Heart right ventricle (tissue), 16 donors: ENCODE data around the gene NAB1. TPM values are rescaled to one million over a fixed set of nuclear protein-coding genes. Genes with fewer than 3 reads are reported as not detected.

Experiments
- ATAC-seq, 8 donors: fragments of 200-7000 bp; cut with Tn5 transposase; one replicate each; pipeline ENCODE4 v1.9.1; 2020; ENCODE audit warnings: mild to moderate bottlenecking in 8 of 8, moderate library complexity in 8 of 8, moderate number of reproducible peaks in 1 of 8
- DNase-seq, 2 donors: peaks; one replicate each; pipeline ENCODE4 v3.0.0-alpha.2; 2020
- H3K27ac ChIP-seq, 10 donors: fragments of 200-600 bp; sonication (generic) in 2 of 10; one replicate each; pipeline versions ENCODE4 v1.5.0 to v1.8.0; 2020 to 2022; ENCODE audit warnings: mild to moderate bottlenecking in 3 of 10
- H3K27me3 ChIP-seq, 7 donors: fragments of 200-600 bp; one replicate each; pipeline ENCODE4 v1.8.0; 2021 to 2022; ENCODE audit warnings: mild to moderate bottlenecking in 2 of 7
- H3K36me3 ChIP-seq, 9 donors: fragments of 200-600 bp; sonication (generic) in 1 of 9; one replicate each; pipeline versions ENCODE4 v1.5.0 to v1.8.0; 2020 to 2022; ENCODE audit warnings: mild to moderate bottlenecking in 2 of 9
- H3K4me1 ChIP-seq, 9 donors: fragments of 200-600 bp; sonication (generic) in 1 of 9; one replicate each; pipeline versions ENCODE4 v1.5.0 to v1.8.0; 2020 to 2022; ENCODE audit warnings: mild to moderate bottlenecking in 4 of 9
- H3K4me3 ChIP-seq, 10 donors: fragments of 200-600 bp; sonication (generic) in 2 of 10; one replicate each; pipeline versions ENCODE4 v1.5.0 to v1.8.0; 2020 to 2022; ENCODE audit warnings: mild to moderate bottlenecking in 7 of 10, moderate library complexity in 2 of 10
- H3K9me3 ChIP-seq, 11 donors: fragments of 200-600 bp in 10 of 11; sonication (generic) in 2 of 11; one replicate each; pipeline versions ENCODE4 v1.5.0 to v1.8.0; 2013 to 2022; ENCODE audit warnings: mild to moderate bottlenecking in 2 of 11, control low read depth in 1 of 11, moderate library complexity in 1 of 11
- WGBS, 2 donors: extraction: QIAGEN DNeasy Blood & Tissue Kit; methylation state at CpG; one replicate each; pipeline ENCODE4 v1.1.7; 2013; ENCODE audit warnings: inconsistent platforms in 1 of 2; 5-methylcytosine and 5-hydroxymethylcytosine counted together
- intact Hi-C, 10 donors: fragments of 100-400 bp; cut with DNase I; formaldehyde crosslinking; loops; one replicate each; pipeline versions ENCODE4 v1.11.1 to v1.14.2; 2022
- polyA plus RNA-seq, 2 donors: library from polyadenylated mRNA; stranded (reverse); fragments of 200-250 nt; gene quantifications; one replicate each; pipeline ENCODE4 v1.2.3, GENCODE V29; 2013
- total RNA-seq, 10 donors: library from RNA; stranded (reverse); fragmentation: NEBNext Ultra II Directional in 3 of 10; extraction: Animal tissue kit (Norgen Biotek cat#: 25700) in 3 of 10; gene quantifications; one replicate each; pipeline versions ENCODE4 v1.2.1 to v1.2.4, GENCODE V29; 2021 to 2023
- TF ChIP-seq, protein P1 (sequence below), 9 donors: fragments of 200-600 bp; sonication (generic) in 2 of 9; IDR thresholded peaks; one replicate each; pipeline versions ENCODE4 v1.5.0 to v1.8.0; 2021 to 2022; ENCODE audit warnings: antibody characterized with exemption in 9 of 9, mild to moderate bottlenecking in 5 of 9, moderate library complexity in 1 of 9
- donor health status: Arrhythmogenic right ventricular cardiomyopathy.
- donor health status: ischemic (EF 13 %, LVEDD 7.1; RV severe dilation, severe dysfunction).
- donor health status: healthy with polysubstance abuse.
- donor health status: DM: no; HTN: yes; CAD: no.
- donor health status: DM: no; HTN: no; CAD: no.
- donor health status: ischemic (EF 25% LVEDD 6.9; RV normal size, moderate dysfunction).
- donor health status: ischemic (EF 25% LVEDD 5.7; RV mildly dilated, moderate dysfunction).
- donor health status: healthy.
- donor health status: DM: yes; HTN: yes; CAD: no.
- donor health status: Ischemic cardiomyopathy.
- donor health status: ischemic (EF 35%, LVEDD 5.7; RV mildly dilated, moderate dysfunction).
- donor health status: nonischemic (EF 11% LVEDD 7.7; RV severe dilation, severe dysfunction).
- donor health status: DM: yes; HTN: yes; CAD: no.
- donor health status: PGD.
- donor health status: ischemic (EF 29% LVEDD 5.4; RV normal size, mild dysfunction).
- donor health status: nonischemic (EF 23%, LVEDD 6.1; RV moderate dilation, normal function).

Gene NAB1
- total and polyA plus RNA-seq, 12 donors: 9.3 to 41.5 (median 27.1) TPM

DNA sequence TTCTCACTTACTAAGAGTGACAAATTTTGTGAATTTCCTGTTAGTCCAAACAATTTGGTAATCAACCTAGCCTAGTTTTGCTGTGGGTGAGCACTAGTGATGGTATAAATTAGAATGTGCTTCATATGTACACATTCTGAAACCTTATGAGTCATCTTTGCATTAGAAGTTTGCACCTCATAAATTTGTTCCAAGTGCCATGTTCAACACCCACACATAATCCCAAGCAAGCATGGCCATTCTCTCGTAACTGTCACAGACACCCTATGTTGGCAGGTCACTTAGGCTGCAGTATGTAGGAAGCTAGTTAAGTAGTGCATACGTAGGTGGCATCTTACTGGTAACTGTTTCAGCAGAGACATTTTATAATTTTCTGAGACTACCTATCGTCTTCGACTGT, 46.9 kb downstream of the NAB1 start:
- no peaks in the 10 kb centered on the region for H3K9me3 ChIP-seq
- H3K4me1 ChIP-seq: peaks cover 0 to 3% (median 0%) of the 10 kb centered on the region in 9 donors
- intact Hi-C loops: no loop called here
- ATAC-seq (no peak), DNase-seq (no peak)
- no peaks in the 10 kb centered on the region for H3K27me3 ChIP-seq
- peaks cover 0 to 34% (median 4%) of the 10 kb centered on the region in 9 donors for H3K36me3 ChIP-seq
- TF ChIP-seq, protein P1, sequence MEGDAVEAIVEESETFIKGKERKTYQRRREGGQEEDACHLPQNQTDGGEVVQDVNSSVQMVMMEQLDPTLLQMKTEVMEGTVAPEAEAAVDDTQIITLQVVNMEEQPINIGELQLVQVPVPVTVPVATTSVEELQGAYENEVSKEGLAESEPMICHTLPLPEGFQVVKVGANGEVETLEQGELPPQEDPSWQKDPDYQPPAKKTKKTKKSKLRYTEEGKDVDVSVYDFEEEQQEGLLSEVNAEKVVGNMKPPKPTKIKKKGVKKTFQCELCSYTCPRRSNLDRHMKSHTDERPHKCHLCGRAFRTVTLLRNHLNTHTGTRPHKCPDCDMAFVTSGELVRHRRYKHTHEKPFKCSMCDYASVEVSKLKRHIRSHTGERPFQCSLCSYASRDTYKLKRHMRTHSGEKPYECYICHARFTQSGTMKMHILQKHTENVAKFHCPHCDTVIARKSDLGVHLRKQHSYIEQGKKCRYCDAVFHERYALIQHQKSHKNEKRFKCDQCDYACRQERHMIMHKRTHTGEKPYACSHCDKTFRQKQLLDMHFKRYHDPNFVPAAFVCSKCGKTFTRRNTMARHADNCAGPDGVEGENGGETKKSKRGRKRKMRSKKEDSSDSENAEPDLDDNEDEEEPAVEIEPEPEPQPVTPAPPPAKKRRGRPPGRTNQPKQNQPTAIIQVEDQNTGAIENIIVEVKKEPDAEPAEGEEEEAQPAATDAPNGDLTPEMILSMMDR (IDR thresholded peaks at IDR 0.05): no peak
- no peak overlapping the region for H3K27ac ChIP-seq
- 85 to 93% methylated on average over 4 of the region's 4 CpGs for whole genome bisulfite sequencing, 2 donors
- H3K4me3 ChIP-seq: no peak overlapping the region

DNA sequence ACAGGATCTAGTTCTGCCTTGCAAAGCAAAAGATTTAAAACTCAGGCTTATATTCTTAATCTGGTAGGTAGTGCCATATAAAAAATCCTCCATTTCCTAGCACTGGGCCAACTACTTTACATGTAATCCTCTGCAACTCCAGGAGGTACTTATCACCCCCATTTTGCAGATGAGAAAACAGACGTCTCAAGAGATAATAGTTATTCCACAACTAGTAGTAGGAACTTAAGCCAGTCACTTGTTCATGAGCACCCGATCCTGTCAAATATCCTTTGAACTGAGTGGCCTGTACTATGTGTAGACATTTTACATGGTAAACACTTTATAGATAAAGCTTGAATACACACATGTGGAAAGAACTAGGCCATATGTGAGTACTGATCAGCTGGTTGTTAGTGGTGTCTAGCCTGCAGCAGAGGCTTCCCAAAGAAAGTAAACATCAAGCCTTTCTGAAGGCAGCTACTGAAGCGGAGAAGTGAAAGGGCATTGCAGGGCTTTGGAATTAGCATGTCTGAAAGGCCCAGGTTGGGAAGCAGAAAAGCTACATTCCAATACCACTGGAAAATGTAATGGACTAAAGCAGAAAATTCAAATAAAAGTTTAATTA, 48.0 kb downstream of the NAB1 start:
- no peak for ATAC-seq
- WGBS, 2 donors: 81 to 88% methylated on average over 3 of the region's 3 CpGs
- TF ChIP-seq, protein P1 (IDR thresholded peaks at IDR 0.05): no peak
- H3K4me3 ChIP-seq: no peak overlapping the region
- H3K27me3 ChIP-seq: no peaks in the 10 kb centered on the region
- H3K9me3 ChIP-seq: no peaks in the 10 kb centered on the region
- H3K4me1 ChIP-seq: peaks cover 0 to 3% (median 0%) of the 10 kb centered on the region in 9 donors
- no peak overlapping the region for H3K27ac ChIP-seq
- DNase-seq: no peak
- intact Hi-C loops: no loop called here
- H3K36me3 ChIP-seq: peaks cover 0 to 22% (median 4%) of the 10 kb centered on the region in 9 donors

DNA sequence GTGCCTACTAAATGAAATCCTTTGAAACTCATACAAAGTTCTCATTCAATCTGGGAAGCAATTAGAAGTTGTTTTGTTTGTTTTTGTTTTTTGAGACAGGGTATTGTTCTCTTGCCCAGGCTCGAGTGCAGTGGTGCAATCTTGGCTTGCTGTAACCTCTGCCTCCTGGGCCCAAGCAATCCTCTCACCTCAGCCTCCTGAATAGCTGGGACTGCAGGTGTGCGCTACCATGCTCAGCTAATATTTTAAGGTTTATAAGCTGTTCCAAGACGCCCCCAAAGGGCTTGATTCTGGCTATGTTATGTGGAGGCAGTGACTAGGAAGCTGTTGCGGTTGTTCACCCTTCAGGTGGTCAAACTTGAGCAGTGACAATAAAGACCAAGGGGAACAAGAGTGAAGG, 48.5 kb downstream of the NAB1 start:
- Histone ChIP-seq H3K27ac (no peak overlapping the region), H3K4me1 (peaks cover 0 to 3% (median 0%) of the 10 kb centered on the region in 9 donors), H3K4me3 (no peak overlapping the region), H3K27me3 (no peaks in the 10 kb centered on the region), H3K9me3 (no peaks in the 10 kb centered on the region), H3K36me3 (peaks cover 0 to 17% (median 3%) of the 10 kb centered on the region in 9 donors)
- DNase-seq (no peak), ATAC-seq (no peak)
- intact Hi-C loops: no loop called here
- 86 to 87% methylated on average over 4 of the region's 4 CpGs for WGBS, 2 donors
- TF ChIP-seq, protein P1 (IDR thresholded peaks at IDR 0.05): no peak

DNA sequence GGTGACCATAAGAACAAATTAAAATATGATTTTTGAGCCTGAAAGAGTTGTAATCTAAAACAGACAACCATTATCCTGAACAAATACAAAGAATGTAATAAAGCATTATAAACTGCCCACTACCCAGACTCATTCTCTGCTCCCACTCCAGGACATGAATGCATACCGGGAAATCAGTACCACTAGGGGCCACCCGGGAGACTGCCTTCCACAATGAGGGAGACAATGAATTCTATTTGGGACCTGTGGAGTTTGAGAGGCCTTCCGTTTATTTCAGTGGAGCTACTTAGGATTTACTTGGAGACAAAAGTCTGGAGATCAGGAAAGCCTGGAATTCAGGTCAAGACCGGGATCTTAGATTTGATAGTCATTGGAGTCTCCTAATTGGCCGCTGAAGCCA, 50.0 kb downstream of the NAB1 start:
- intact Hi-C loops: no loop called here

More for the DNA sequence above, 50.0 kb downstream of the NAB1 start:
- Histone ChIP-seq H3K27ac (no peak overlapping the region), H3K36me3 (peaks cover 0 to 2% (median 0%) of the 10 kb centered on the region in 9 donors), H3K4me1 (peaks cover 0 to 3% (median 0%) of the 10 kb centered on the region in 9 donors), H3K4me3 (no peak overlapping the region), H3K9me3 (no peaks in the 10 kb centered on the region), H3K27me3 (no peaks in the 10 kb centered on the region)
- 51 to 59% methylated on average over 5 of the region's 5 CpGs for WGBS, 2 donors
- no peak for DNase-seq
- no peak for ATAC-seq
- TF ChIP-seq, protein P1 (IDR thresholded peaks at IDR 0.05): peak in 6 of 9 donors; percentile 27 to 48 (median 31)
